OCI-LY3 (cell line): ENCODE results near the gene OTOGL.

Experiments
- EZH2phosphoT487 ChIP-seq: fragments of 200-600 bp; shearing (Covaris generic); IDR thresholded peaks from 2 replicates; pipeline ENCODE4 v1.6.1; 2018; ENCODE audit warnings: antibody characterized with exemption, mixed run types, low read depth
- TF ChIP-seq, protein P1 (sequence below): fragments of 200-600, 300-600 bp; sonication (generic); IDR thresholded peaks from 2 replicates; pipeline ENCODE4 v1.5.1; 2014; ENCODE audit warnings: antibody characterized with exemption, low read length, low read depth

GRCh38 chr12:80235944-80236343 is 136.6 kb downstream of the OTOGL start:
- TF ChIP-seq, protein P1, sequence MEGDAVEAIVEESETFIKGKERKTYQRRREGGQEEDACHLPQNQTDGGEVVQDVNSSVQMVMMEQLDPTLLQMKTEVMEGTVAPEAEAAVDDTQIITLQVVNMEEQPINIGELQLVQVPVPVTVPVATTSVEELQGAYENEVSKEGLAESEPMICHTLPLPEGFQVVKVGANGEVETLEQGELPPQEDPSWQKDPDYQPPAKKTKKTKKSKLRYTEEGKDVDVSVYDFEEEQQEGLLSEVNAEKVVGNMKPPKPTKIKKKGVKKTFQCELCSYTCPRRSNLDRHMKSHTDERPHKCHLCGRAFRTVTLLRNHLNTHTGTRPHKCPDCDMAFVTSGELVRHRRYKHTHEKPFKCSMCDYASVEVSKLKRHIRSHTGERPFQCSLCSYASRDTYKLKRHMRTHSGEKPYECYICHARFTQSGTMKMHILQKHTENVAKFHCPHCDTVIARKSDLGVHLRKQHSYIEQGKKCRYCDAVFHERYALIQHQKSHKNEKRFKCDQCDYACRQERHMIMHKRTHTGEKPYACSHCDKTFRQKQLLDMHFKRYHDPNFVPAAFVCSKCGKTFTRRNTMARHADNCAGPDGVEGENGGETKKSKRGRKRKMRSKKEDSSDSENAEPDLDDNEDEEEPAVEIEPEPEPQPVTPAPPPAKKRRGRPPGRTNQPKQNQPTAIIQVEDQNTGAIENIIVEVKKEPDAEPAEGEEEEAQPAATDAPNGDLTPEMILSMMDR: no peak
- no peak for TF ChIP-seq EZH2phosphoT487
